Osteoblast (primary cell): ENCODE results near the gene IL7R. TPM values are rescaled to one million over a fixed set of nuclear protein-coding genes. Genes with fewer than 3 reads are reported as not detected.
"Not testable (repeated sequence)": the region's sequence is repeated elsewhere in the genome, so short reads cannot be mapped to it uniquely, and the experiment has no call there.

Experiments used
- DNase-seq: peaks from one replicate; pipeline ENCODE4 v3.0.0; 2011; ENCODE audit warnings: low spot score, mixed read lengths; ENCODE audit not compliant: insufficient read length; ENCODE audit errors: missing footprints
- H2AFZ ChIP-seq: 2 replicates; pipeline ENCODE4 v1.6.0; 2011; ENCODE audit warnings: mild to moderate bottlenecking, low read length
- H3K27ac ChIP-seq: 2 replicates; pipeline ENCODE4 v1.5.1; 2011; ENCODE audit warnings: mild to moderate bottlenecking, low read depth, low read length, moderate library complexity
- H3K27me3 ChIP-seq: 2 replicates; pipeline ENCODE4 v1.6.0; 2012; ENCODE audit warnings: mild to moderate bottlenecking, control low read depth, inconsistent platforms, low read length, moderate library complexity; ENCODE audit not compliant: insufficient read depth
- H3K36me3 ChIP-seq: 2 replicates; pipeline ENCODE4 v1.5.1; 2011; ENCODE audit warnings: mild to moderate bottlenecking, low read length, control low read depth, moderate library complexity; ENCODE audit not compliant: insufficient read depth
- H3K4me1 ChIP-seq: 2 replicates; pipeline ENCODE4 v1.5.1; 2011; ENCODE audit warnings: mild to moderate bottlenecking, low read length, control low read depth, moderate library complexity; ENCODE audit not compliant: insufficient read depth
- H3K4me2 ChIP-seq: 2 replicates; pipeline ENCODE4 v1.6.0; 2011; ENCODE audit warnings: mild to moderate bottlenecking, low read length; ENCODE audit not compliant: insufficient read depth
- H3K4me3 ChIP-seq: fragments of 200-600 bp; sonication (generic); 3 replicates; pipeline ENCODE4 v1.5.1; 2012; ENCODE audit warnings: mild to moderate bottlenecking, low read length, inconsistent platforms; ENCODE audit not compliant: insufficient read depth
- H3K79me2 ChIP-seq: 2 replicates; pipeline ENCODE4 v1.6.0; 2012; ENCODE audit warnings: mild to moderate bottlenecking, low read length, control low read depth, inconsistent platforms; ENCODE audit not compliant: insufficient read depth
- H3K9me3 ChIP-seq: 2 replicates; pipeline ENCODE4 v1.5.1; 2011; ENCODE audit warnings: low read depth, low read length, control low read depth
- H4K20me1 ChIP-seq: 2 replicates; pipeline ENCODE4 v1.6.0; 2012; ENCODE audit warnings: mild to moderate bottlenecking, low read length, control low read depth; ENCODE audit not compliant: insufficient read depth
- total RNA-seq: library from RNA; depleted of rRNA; stranded (reverse); fragments of >200 nt; gene quantifications from 2 replicates; pipeline ENCODE4 v1.2.3, GENCODE V29; 2012
- TF ChIP-seq, protein P1 (sequence below): IDR thresholded peaks from 2 replicates; pipeline ENCODE4 v1.5.1; 2011; ENCODE audit warnings: mild to moderate bottlenecking, low read depth, low read length, moderate library complexity; ENCODE audit errors: extremely low read depth

IL7R gene
- total RNA-seq, 1 donor, result 2.2 TPM

DNA sequence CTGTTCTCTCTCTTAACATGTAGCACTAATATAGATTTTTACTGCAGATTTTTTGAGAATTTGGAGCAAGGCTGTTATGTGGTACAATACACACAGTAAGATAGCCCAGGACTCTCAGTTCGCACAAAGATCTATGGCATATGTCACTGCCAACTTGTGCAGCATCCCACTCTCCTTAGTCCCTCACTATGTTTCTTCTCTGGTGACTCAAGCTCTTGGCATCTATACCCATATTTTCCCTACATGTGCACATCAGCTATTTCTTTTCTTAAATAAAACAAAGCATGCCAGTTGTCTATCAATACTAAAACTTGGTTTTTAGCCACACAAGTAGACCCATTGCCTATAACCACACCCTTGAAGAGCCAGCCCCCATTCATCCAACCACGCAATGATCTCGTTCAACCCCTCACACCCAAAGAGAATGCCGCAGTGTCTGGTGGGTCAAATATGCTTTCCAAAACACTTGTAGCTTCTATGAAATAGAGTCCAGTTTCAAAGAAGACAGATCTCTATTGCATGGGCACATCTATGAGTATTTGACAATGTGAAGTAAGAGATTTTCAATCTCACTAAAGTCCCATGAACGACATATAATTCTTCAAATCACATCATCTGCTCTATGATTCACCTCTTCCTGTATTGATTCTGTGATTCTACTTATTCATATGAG lies 18.2 kb upstream of the IL7R start:
- DNase-seq, result no peak
- Histone ChIP-seq H3K4me1 (peaks cover 5% of the 10 kb centered on the region), H3K4me2 (no peak overlapping the region), H3K79me2 (no peaks in the 10 kb centered on the region), H4K20me1 (no peaks in the 10 kb centered on the region), H3K4me3 (no peak overlapping the region), H3K36me3 (no peaks in the 10 kb centered on the region), H3K27ac (no peak overlapping the region), H2AFZ (no peak overlapping the region), H3K9me3 (no peaks in the 10 kb centered on the region), H3K27me3 (no peaks in the 10 kb centered on the region)
- TF ChIP-seq, protein P1, sequence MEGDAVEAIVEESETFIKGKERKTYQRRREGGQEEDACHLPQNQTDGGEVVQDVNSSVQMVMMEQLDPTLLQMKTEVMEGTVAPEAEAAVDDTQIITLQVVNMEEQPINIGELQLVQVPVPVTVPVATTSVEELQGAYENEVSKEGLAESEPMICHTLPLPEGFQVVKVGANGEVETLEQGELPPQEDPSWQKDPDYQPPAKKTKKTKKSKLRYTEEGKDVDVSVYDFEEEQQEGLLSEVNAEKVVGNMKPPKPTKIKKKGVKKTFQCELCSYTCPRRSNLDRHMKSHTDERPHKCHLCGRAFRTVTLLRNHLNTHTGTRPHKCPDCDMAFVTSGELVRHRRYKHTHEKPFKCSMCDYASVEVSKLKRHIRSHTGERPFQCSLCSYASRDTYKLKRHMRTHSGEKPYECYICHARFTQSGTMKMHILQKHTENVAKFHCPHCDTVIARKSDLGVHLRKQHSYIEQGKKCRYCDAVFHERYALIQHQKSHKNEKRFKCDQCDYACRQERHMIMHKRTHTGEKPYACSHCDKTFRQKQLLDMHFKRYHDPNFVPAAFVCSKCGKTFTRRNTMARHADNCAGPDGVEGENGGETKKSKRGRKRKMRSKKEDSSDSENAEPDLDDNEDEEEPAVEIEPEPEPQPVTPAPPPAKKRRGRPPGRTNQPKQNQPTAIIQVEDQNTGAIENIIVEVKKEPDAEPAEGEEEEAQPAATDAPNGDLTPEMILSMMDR, result no peak

DNA sequence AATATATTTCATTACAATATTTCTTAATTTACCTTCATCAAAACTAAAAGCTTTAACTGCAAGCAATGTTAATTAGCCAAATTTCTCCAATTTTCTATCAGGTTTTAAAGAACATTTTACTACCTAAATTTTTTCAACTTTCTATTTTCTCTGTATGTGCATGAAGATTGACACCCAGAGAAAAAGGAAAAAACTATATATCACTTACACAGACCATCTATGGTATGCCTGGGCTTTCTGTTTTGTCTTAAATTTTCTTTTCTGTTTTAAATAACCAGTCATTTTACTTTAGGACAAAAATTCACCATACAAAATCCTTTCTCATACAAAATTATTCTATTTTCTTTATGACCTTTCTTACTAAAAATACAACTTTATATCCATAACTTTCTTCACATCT lies 13.8 kb upstream of the IL7R start:
- Histone ChIP-seq H4K20me1 (no peaks in the 10 kb centered on the region), H3K4me1 (peaks cover 5% of the 10 kb centered on the region), H3K79me2 (no peaks in the 10 kb centered on the region), H3K36me3 (no peaks in the 10 kb centered on the region), H3K27ac (no peak overlapping the region), H3K4me3 (no peak overlapping the region), H3K9me3 (no peaks in the 10 kb centered on the region), H3K27me3 (no peaks in the 10 kb centered on the region), H3K4me2 (no peak overlapping the region), H2AFZ (no peak overlapping the region)
- TF ChIP-seq, protein P1, result no peak
- no peak for DNase-seq

DNA sequence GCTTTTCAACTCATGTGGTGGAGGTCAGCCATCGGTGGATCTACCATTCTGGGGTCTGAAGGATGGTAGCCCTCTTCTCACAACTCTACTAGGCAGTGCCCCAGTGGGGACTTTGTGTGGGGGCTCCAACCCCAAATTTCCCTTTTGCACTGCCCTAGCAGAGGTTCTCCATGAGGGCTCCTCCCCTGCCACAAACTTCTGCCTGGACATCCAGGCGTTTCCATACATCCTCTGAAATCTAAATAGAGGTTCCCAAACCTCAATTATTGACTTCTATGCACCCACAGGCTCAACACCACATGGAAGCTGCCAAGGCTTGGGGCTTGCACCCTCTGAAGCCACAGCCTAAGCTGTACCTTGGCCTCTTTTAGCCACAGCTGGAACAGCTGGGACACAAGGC lies 11.2 kb upstream of the IL7R start:
- H3K9me3 ChIP-seq, H3K4me1 ChIP-seq, H3K27me3 ChIP-seq, H2AFZ ChIP-seq, H3K27ac ChIP-seq, H3K79me2 ChIP-seq, H3K4me3 ChIP-seq, H4K20me1 ChIP-seq, H3K4me2 ChIP-seq, DNase-seq, H3K36me3 ChIP-seq: not testable (repeated sequence)

DNA sequence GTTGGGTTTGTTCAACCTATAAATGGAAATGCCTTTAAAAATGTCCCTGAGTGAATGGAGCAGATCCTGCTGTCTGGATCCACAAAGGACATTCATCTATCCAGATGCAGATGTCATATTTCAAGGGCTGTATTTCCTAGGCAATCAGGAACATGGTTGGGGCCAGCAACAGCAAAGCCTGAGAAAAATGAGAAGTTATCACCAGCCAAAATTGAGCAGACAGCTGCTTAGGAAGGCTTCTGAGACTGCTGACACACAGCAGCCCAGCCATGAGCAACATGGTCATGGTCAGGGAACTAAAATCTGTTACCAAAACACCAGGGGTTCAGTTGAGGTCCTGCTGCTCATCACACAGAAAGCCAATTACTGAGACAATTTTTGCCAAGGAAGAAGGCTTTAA lies 9.2 kb upstream of the IL7R start:
- Histone ChIP-seq H4K20me1 (no peaks in the 10 kb centered on the region), H2AFZ (no peak overlapping the region), H3K4me1 (peaks cover 17% of the 10 kb centered on the region), H3K27ac (no peak overlapping the region), H3K4me3 (no peak overlapping the region), H3K4me2 (no peak overlapping the region), H3K36me3 (no peaks in the 10 kb centered on the region), H3K79me2 (no peaks in the 10 kb centered on the region), H3K27me3 (no peaks in the 10 kb centered on the region), H3K9me3 (no peaks in the 10 kb centered on the region)
- no peak for DNase-seq
- TF ChIP-seq, protein P1, result no peak
